ENCODE measurements around the gene BRAF.

Gene BRAF

GRCh38 chr7:140688341-140688740 lies 236.4 kb downstream of the BRAF start:
- no peak for TF ChIP-seq MAX (IDR thresholded peaks at IDR 0.05)
- no peak for TF ChIP-seq TAF1 (IDR thresholded peaks at IDR 0.05; ENCODE audit: low read depth)
- no peak for TF ChIP-seq USF1 (IDR thresholded peaks at IDR 0.05)
- no peak for TF ChIP-seq ZBTB7A (IDR thresholded peaks at IDR 0.05; ENCODE audit: low read depth)
- TF ChIP-seq TCF12 (IDR thresholded peaks at IDR 0.05; ENCODE audit: low read depth) = no peak
- no peak for TF ChIP-seq CEBPB (IDR thresholded peaks at IDR 0.05)
- TF ChIP-seq TEAD4 (IDR thresholded peaks at IDR 0.05) = no peak
- no peak for TF ChIP-seq CREB1 (IDR thresholded peaks at IDR 0.05; ENCODE audit: low read depth)
- no peak for TF ChIP-seq NFIC (IDR thresholded peaks at IDR 0.05)
- no peak for TF ChIP-seq REST (IDR thresholded peaks at IDR 0.05; ENCODE audit: low read depth)
- TF ChIP-seq FOXM1 (IDR thresholded peaks at IDR 0.05; ENCODE audit: borderline replicate concordance, low read depth) = no peak

- TF ChIP-seq FOXM1 (IDR thresholded peaks at IDR 0.05; ENCODE audit: borderline replicate concordance, low read depth) (no peak), MAX (IDR thresholded peaks at IDR 0.05) (no peak), TAF1 (IDR thresholded peaks at IDR 0.05; ENCODE audit: low read depth) (no peak), CEBPB (IDR thresholded peaks at IDR 0.05) (no peak), EP300 (IDR thresholded peaks at IDR 0.05; ENCODE audit: borderline replicate concordance) (no peak), TCF12 (IDR thresholded peaks at IDR 0.05; ENCODE audit: low read depth) (no peak), ZBTB7A (IDR thresholded peaks at IDR 0.05; ENCODE audit: low read depth) (no peak), USF1 (IDR thresholded peaks at IDR 0.05) (no peak), CREB1 (IDR thresholded peaks at IDR 0.05; ENCODE audit: low read depth) (no peak), TEAD4 (IDR thresholded peaks at IDR 0.05) (no peak), EGR1 (IDR thresholded peaks at IDR 0.05) (no peak), NFIC (IDR thresholded peaks at IDR 0.05) (no peak), REST (IDR thresholded peaks at IDR 0.05; ENCODE audit: low read depth) (no peak)
Observed at GRCh38 chr7:140686921-140687320, 237.8 kb downstream of the BRAF start.

- no peak for TF ChIP-seq EGR1 (IDR thresholded peaks at IDR 0.05)
- no peak for TF ChIP-seq TCF12 (IDR thresholded peaks at IDR 0.05; ENCODE audit: low read depth)
- TF ChIP-seq TEAD4 (IDR thresholded peaks at IDR 0.05) = no peak
- no peak for TF ChIP-seq MAX (IDR thresholded peaks at IDR 0.05)
Observed at GRCh38 chr7:140685407-140686087, 239.2 kb downstream of the BRAF start.

GRCh38 chr7:140684066-140684950 lies 240.4 kb downstream of the BRAF start:
- no peak for TF ChIP-seq CREB1 (IDR thresholded peaks at IDR 0.05; ENCODE audit: low read depth)
- TF ChIP-seq FOXM1 (IDR thresholded peaks at IDR 0.05; ENCODE audit: borderline replicate concordance, low read depth) = no peak
- TF ChIP-seq REST (IDR thresholded peaks at IDR 0.05; ENCODE audit: low read depth) = no peak
- TF ChIP-seq ZBTB7A (IDR thresholded peaks at IDR 0.05; ENCODE audit: low read depth) = no peak
- no peak for TF ChIP-seq TCF12 (IDR thresholded peaks at IDR 0.05; ENCODE audit: low read depth)

All from Ishikawa (cell line).